Coronary artery (tissue), 2 donors: Measurements from ENCODE around the gene IRF2BP2.
A peak's percentile ranks its signal among the peaks of the same experiment; 100 is the strongest.
"Not testable (repeated sequence)": the region's sequence is repeated elsewhere in the genome, so short reads cannot be mapped to it uniquely, and the experiment has no call there.

Experiments
- DNase-seq: peaks from one replicate; pipeline ENCODE4 v3.0.0-alpha.2; 2017; ENCODE audit warnings: low spot score
- H3K27ac ChIP-seq, 2 donors: fragments of 200-600 bp; sonication (generic); one replicate each; pipeline ENCODE4 v1.5.1; 2016 to 2019
- H3K4me3 ChIP-seq: fragments of 200-600 bp; sonication (generic); 2 replicates; pipeline ENCODE4 v1.5.1; 2016; ENCODE audit warnings: mild to moderate bottlenecking, moderate library complexity
- TF ChIP-seq, protein P1 (sequence below): fragments of 200-600 bp; sonication (generic); IDR thresholded peaks from one replicate; pipeline ENCODE4 v1.5.1; 2019; ENCODE audit warnings: antibody characterized with exemption

Gene IRF2BP2

DNA sequence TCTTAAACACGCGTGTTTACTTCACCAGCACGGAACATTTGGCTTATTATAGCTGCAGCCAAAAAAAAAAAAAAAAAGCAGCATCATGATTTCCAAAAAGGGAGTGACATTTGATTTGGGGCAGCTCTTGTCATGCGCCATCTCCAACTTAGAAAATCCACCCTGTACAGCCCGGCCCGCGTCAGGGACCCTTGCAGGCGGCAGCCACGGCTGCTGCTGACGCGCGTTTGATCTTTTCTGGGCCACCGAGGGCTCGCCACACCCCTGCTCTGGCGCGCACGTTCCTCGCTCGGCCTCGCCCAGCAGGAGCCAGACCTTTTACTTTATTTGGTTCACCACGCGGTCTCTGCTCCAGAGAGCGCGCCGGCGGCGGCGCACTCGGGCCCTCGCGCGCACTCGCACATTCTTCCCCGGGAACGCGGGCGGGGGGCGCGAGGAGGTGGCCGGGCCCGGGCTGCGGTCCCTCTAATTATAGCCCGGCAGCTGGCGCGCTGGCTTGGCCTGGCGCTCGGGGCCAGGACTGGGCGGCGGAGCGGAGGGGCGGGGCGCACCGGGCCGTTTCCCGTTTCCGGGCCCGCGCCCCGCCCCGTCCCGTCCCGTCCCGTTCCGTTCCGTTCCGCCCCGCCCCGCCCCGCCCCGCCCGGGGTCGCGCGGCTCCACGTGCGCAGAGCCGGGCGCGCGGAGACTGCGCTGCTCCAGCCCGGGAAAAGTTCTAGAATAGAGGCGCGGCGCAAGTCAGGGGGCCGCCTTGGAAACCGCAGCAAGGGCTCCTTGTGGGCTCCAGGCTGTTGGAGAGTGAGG lies 10.2 kb downstream of the IRF2BP2 start:
- Histone ChIP-seq H3K4me3 (peak overlapping the region; percentile 67), H3K27ac (peak overlapping the region; percentile 92 to 96)
- TF ChIP-seq, protein P1, sequence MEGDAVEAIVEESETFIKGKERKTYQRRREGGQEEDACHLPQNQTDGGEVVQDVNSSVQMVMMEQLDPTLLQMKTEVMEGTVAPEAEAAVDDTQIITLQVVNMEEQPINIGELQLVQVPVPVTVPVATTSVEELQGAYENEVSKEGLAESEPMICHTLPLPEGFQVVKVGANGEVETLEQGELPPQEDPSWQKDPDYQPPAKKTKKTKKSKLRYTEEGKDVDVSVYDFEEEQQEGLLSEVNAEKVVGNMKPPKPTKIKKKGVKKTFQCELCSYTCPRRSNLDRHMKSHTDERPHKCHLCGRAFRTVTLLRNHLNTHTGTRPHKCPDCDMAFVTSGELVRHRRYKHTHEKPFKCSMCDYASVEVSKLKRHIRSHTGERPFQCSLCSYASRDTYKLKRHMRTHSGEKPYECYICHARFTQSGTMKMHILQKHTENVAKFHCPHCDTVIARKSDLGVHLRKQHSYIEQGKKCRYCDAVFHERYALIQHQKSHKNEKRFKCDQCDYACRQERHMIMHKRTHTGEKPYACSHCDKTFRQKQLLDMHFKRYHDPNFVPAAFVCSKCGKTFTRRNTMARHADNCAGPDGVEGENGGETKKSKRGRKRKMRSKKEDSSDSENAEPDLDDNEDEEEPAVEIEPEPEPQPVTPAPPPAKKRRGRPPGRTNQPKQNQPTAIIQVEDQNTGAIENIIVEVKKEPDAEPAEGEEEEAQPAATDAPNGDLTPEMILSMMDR: no peak
- peak; percentile 96 for DNase-seq

DNA sequence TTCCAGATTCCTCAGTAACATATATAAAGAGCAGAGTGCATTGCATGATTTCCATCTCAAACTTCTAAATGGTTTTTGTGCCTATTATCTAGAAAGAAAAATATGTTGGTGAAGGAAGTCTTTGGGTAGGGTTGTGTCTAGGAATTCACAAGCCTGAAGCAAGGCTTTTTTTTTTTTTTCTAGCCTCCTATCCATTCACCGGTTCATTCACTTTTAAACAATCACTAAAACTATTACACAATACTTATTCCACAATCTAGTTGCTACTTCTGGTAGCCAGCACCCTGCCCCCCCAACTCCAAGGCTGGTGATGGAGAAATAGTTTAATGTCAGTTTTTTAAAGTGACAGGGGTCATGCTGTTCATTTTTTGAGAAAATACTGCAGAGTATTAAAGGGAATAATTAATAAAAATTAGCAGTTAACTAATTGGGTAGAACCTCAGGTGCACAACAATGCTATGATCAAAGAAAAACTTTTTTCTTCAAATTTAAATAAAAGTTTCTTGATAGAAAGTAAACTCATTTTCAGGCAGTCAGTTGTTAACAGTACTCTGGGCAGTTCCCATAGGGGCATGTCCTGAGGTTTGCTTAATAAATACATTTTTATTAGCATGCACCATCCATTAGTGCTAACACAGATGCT lies 10.9 kb downstream of the IRF2BP2 start:
- Histone ChIP-seq H3K27ac (peak overlapping the region; percentile 92 to 96), H3K4me3 (peak overlapping the region; percentile 67)
- peak; percentile 77 for DNase-seq
- TF ChIP-seq, protein P1: no peak

DNA sequence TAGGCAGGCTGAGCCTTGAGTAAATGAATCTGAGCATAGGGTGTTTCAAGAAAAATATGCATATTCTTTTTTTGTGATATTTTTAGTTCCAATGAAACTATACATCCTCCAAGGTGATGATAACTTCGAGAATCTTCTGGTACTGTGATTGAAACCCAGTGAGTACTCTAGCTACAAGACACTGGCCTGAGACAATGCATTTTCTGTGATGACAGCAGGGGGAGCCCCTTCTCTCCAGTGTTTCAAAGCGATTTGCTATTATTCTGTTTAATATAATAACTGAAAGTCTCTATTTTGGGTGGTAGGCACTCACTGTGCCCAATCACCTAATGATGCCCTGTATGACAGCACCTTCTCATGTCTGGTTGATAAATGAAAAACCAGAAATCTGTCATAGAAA lies 12.1 kb downstream of the IRF2BP2 start:
- H3K4me3 ChIP-seq: no peak overlapping the region
- H3K27ac ChIP-seq: peak overlapping the region; percentile 92 to 96
- TF ChIP-seq, protein P1: peak; percentile 16
- no peak for DNase-seq

DNA sequence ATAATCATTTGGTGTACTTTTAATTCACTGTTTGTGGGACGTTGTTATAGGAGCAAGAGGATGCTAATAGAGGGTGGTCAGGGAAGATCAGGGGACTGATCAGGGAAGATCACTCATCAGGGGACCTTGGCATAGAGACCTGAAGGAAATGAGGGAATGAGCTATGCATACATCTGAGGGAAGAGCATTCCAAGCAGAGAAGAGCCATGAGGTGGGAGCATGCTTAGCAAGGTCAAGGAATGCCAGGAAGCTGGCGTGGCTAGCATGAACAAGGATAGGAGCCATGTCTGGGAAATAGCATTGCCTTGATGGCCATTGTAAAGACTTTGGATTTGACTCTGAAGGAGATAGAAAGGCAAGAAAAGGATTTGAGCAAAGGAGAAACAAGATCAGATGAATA lies 14.1 kb downstream of the IRF2BP2 start:
- TF ChIP-seq, protein P1: no peak

DNA sequence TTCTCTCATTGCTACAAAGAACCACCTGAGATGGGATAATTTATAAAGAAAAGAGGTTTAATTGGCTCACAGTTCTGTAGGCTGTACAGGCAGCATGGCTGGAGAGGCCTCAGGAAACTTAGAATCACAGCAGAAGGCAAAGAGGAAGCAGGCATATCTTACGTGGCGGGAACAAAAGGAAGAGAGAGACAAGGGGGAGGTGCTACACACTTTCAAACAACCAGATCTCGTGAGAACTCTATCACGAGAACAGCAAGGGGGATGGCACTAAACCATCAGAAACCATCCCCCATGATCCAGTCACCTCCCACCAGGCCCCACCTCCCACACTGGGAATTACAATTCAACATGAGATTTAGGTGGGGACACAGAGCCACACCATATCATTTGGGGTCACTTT lies 15.4 kb downstream of the IRF2BP2 start:
- not testable (repeated sequence) for DNase-seq, H3K4me3 ChIP-seq, H3K27ac ChIP-seq

More for the DNA sequence above, 14.1 kb downstream of the IRF2BP2 start:
- Histone ChIP-seq H3K27ac (no peak overlapping the region), H3K4me3 (no peak overlapping the region)
- DNase-seq: no peak

DNA sequence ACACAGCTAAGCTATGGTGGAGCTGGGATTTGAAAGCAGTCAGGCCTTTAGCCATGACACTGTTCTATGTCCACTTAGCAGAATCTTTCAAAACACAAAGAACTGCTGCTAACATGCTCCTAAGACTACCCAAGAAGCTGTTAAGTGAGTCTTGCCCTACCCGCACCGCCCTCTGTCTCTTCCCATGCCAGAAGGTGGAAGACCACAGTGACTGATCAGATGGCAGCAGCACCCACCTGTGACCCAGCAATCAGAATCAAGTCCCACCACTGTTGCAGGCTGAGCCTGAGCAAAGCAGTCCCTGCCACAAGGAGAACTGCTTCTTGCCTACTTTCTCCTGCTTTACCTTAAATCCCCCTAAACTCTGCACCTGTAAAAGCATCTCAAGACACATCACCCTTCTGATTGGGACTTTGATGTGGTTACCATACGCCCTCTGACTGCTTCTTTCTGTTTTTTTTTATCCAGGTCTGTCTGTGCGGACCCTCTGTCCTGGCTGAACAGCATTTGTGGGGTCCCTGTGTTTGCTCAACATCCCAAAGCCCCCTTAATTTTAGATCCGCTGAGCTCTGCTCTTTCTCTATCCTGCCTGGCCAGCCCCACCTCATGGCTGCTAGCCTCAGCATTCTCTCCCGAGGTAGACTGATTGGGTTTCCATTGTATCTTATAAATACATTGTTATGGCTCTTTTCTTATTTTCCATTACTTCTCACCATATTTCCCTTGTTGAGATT lies 16.0 kb downstream of the IRF2BP2 start:
- Histone ChIP-seq H3K4me3 (no peak overlapping the region), H3K27ac (no peak overlapping the region)
- TF ChIP-seq, protein P1: no peak
- no peak for DNase-seq

DNA sequence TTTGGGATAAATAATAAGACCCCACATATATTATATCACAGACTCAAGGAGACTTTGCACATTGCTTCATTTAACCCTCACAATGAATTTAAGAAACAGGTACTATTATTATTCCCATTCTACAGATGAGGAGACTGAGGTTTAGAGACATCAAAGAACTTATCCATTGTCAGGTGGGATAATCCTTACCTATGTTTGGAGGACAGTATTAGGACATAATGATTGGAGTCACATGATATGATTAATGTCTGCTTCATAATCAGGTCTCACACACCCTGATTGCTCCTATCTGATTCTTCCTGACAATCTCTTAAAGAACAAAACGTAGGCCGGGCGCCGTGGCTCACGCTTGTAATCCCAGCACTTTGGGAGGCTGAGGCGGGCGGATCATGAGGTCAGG lies 16.9 kb downstream of the IRF2BP2 start:
- no peak overlapping the region for H3K27ac ChIP-seq
- TF ChIP-seq, protein P1: no peak
- DNase-seq: no peak

More for the DNA sequence above, 16.9 kb downstream of the IRF2BP2 start:
- no peak overlapping the region for H3K4me3 ChIP-seq
